ENCODE results near the gene MRPL14. TPM values are rescaled to one million over a fixed set of nuclear protein-coding genes. Genes with fewer than 3 reads are reported as not detected.

Gene MRPL14
- total RNA-seq, 2 donors from 2014 or later, result 31.9 to 54.3 TPM

GRCh38 chr6:44080561-44081521 is 46.4 kb downstream of the MRPL14 start:
- no peak overlapping the region for H3K27ac Mint-ChIP-seq
- DNase-seq (ENCODE audit: low spot score in 2 of 2) (no peak), ATAC-seq (no peak)
- H3K36me3 Mint-ChIP-seq, result no peaks in the 10 kb centered on the region
- no peaks in the 10 kb centered on the region for H3K9me3 Mint-ChIP-seq

- DNase-seq (ENCODE audit: low spot score in 2 of 2), result no peak
- no peak for ATAC-seq
- no peaks in the 10 kb centered on the region for H3K36me3 Mint-ChIP-seq
- no peak overlapping the region for H3K27ac Mint-ChIP-seq
- H3K9me3 Mint-ChIP-seq, result no peaks in the 10 kb centered on the region
These were observed 47.6 kb downstream of the MRPL14 start for GRCh38 chr6:44079672-44080071.

GRCh38 chr6:44078827-44079671 is 48.2 kb downstream of the MRPL14 start:
- peak in 1 of 2 donors; percentile 81 for DNase-seq (ENCODE audit: low spot score in 2 of 2)
- Mint-ChIP-seq H3K27ac (no peak overlapping the region), H3K9me3 (no peaks in the 10 kb centered on the region), H3K36me3 (no peaks in the 10 kb centered on the region)
- ATAC-seq, result peak; percentile 35 to 44

GRCh38 chr6:44078219-44078826 is 48.9 kb downstream of the MRPL14 start:
- no peaks in the 10 kb centered on the region for H3K9me3 Mint-ChIP-seq
- H3K27ac Mint-ChIP-seq, result no peak overlapping the region
- H3K36me3 Mint-ChIP-seq, result no peaks in the 10 kb centered on the region
- DNase-seq (ENCODE audit: low spot score in 2 of 2), result no peak
- ATAC-seq, result no peak

- Mint-ChIP-seq H3K36me3 (no peaks in the 10 kb centered on the region), H3K9me3 (no peaks in the 10 kb centered on the region), H3K27ac (no peak overlapping the region)
- ATAC-seq (no peak), DNase-seq (ENCODE audit: low spot score in 2 of 2) (no peak)
These were observed 49.9 kb downstream of the MRPL14 start for GRCh38 chr6:44077214-44077946.

- H3K36me3 Mint-ChIP-seq, result no peaks in the 10 kb centered on the region
- no peak for ATAC-seq
- H3K9me3 Mint-ChIP-seq, result no peaks in the 10 kb centered on the region
- no peak overlapping the region for H3K27ac Mint-ChIP-seq
- DNase-seq (ENCODE audit: low spot score in 2 of 2), result no peak
These were observed 50.7 kb downstream of the MRPL14 start for GRCh38 chr6:44076356-44077213.

GRCh38 chr6:44075647-44076355 is 51.5 kb downstream of the MRPL14 start:
- Mint-ChIP-seq H3K9me3 (no peaks in the 10 kb centered on the region), H3K36me3 (no peaks in the 10 kb centered on the region), H3K27ac (no peak overlapping the region)
- no peak for ATAC-seq
- DNase-seq (ENCODE audit: low spot score in 2 of 2), result no peak

- ATAC-seq (peak; percentile 2 to 9), DNase-seq (ENCODE audit: low spot score in 2 of 2) (no peak)
- H3K9me3 Mint-ChIP-seq, result no peaks in the 10 kb centered on the region
- H3K27ac Mint-ChIP-seq, result no peak overlapping the region
- H3K36me3 Mint-ChIP-seq, result no peaks in the 10 kb centered on the region
These were observed 52.2 kb downstream of the MRPL14 start for GRCh38 chr6:44074813-44075646.

GRCh38 chr6:44074439-44074812 is 52.8 kb downstream of the MRPL14 start:
- peak overlapping the region in 1 of 2 donors; percentile 81 for H3K27ac Mint-ChIP-seq

GRCh38 chr6:44073612-44074438 is 53.4 kb downstream of the MRPL14 start:
- ATAC-seq, result peak; percentile 0 to 21
- H3K36me3 Mint-ChIP-seq, result no peaks in the 10 kb centered on the region

More at GRCh38 chr6:44074439-44074812, 52.8 kb downstream of the MRPL14 start:
- H3K9me3 Mint-ChIP-seq, result no peaks in the 10 kb centered on the region
- H3K36me3 Mint-ChIP-seq, result no peaks in the 10 kb centered on the region
- ATAC-seq (peak; percentile 57 to 69), DNase-seq (ENCODE audit: low spot score in 2 of 2) (peak in 1 of 2 donors; percentile 74)

GRCh38 chr6:44072959-44073611 is 54.2 kb downstream of the MRPL14 start:
- Mint-ChIP-seq H3K36me3 (no peaks in the 10 kb centered on the region), H3K27ac (peak overlapping the region in 1 of 2 donors; percentile 32), H3K9me3 (no peaks in the 10 kb centered on the region)
- DNase-seq (ENCODE audit: low spot score in 2 of 2) (peak in 1 of 2 donors; percentile 86), ATAC-seq (peak; percentile 77 to 78)

More at GRCh38 chr6:44073612-44074438, 53.4 kb downstream of the MRPL14 start:
- Mint-ChIP-seq H3K9me3 (no peaks in the 10 kb centered on the region), H3K27ac (peak overlapping the region in 1 of 2 donors; percentile 81)
- DNase-seq (ENCODE audit: low spot score in 2 of 2), result peak in 1 of 2 donors; percentile 39

- ATAC-seq (peak in 1 of 2 donors; percentile 15), DNase-seq (ENCODE audit: low spot score in 2 of 2) (no peak)
- H3K36me3 Mint-ChIP-seq, result no peaks in the 10 kb centered on the region
- H3K9me3 Mint-ChIP-seq, result no peaks in the 10 kb centered on the region
- H3K27ac Mint-ChIP-seq, result peak overlapping the region in 1 of 2 donors; percentile 32
These were observed 54.7 kb downstream of the MRPL14 start for GRCh38 chr6:44072452-44072958.

All from activated naive CD4-positive, alpha-beta T cell treated with anti-CD3 and anti-CD28 coated beads, Interleukin-2, amount 50 U/mL, for 72 hours (primary cell).